DMS 273 (cell line): ENCODE data around the gene SHANK2.

ENCODE experiments used
- DNase-seq: peaks from one replicate; lab custom pipeline; 2025; ENCODE audit not compliant: unreplicated experiment; lab: John Stamatoyannopoulos, UW

The SHANK2 gene

DNA sequence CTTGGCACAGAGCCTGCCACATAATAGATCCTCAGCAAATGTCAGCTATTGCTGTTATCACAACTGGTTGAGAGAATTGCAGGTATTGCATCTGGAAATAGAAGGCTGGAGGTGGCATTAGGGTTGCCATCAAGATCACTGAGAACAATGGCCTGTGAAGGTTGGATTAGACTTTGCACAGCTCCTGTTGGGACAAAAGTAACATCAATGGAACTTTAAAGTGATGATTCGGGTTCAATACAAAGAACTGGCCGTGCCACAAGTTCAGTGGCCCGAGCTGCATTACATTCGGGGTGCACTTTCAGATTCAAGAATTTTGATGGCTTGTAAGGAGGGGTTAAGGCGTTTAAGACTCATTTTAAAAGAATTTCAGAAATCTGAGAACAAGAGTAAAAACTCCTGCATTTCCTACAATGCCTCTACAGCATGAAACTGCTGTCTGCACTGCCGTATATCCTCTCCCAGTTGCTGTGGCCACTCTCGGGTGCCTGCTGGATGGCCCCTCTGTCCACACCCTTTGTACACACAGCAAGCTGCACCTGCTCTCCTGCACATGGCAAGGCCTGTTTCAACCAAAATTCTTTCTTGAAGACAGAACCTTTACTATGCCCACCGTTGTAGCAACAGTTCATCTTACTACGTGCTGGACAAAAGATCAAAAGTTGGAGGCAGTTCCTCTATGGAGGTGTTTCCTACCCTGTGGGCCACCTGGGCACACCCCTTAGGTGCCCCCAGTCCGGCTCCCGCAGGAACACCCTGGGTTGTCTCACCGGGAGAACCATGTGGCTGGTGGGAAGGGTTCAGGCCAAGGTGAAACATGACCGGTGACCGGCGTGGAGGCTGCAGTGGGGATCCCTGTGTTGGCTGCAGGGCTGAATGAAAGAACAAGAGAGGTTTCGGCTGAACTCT is 17.5 kb upstream of the SHANK2 start:
- no peak for DNase-seq

DNA sequence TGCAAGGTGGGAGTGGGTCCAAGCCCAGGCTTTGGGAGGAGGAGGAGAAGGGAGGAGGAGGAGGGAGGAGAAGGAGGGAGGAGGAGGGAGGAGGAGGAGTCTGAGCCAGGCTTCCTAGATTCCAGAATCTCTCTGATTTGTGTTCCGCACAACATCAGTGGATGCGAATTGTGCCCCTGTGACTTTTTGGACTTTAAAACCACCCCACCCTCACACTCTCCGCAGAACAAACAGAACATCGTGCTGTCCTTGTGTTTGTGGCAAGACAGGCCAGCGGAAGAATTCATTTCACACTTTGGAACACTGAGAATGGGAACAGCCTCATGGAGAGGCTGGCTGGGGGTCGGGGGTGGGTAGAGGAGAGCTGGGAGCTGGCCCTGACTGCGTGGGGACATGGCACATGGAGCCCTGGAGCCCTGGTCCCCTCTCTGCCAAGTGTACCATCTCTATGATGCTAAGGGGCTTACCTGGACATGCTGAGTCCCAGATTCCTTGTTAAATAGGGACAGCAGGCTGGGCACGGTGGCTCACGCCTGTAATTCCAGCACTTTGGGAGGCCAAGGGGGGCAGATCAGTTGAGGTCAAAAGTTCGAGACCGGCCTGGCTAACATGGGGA is 16.4 kb upstream of the SHANK2 start:
- no peak for DNase-seq

DNA sequence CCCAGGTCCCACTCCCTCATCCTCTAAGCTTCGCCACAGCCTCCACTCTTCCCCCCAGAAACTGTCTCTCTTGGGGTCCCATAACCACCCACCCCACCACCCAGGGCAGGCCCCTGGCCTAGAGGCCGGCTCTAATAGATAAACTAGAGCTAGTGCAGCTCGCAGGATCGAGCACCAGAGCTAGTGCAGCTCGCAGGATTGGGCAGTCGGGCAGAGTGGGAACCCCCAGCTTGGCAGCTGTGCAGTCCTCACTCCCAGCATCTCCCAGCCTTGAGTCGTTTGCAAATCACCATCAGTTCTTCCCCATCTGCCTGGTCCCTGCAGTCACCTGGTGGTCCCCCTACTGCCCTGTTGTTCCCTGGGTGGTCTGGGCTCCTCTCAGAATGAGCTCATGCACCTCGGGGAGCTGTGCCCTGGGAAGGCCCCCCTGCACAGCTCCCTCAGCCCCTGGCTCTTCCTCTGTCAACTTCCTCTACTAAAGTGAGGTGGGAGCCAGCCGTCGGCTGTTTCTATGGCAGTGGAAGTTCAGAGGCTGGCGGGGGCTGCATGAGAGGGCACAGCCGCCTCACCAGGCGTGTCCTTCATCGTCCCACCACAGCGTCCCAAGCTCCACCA is 15.5 kb upstream of the SHANK2 start:
- no peak for DNase-seq

DNA sequence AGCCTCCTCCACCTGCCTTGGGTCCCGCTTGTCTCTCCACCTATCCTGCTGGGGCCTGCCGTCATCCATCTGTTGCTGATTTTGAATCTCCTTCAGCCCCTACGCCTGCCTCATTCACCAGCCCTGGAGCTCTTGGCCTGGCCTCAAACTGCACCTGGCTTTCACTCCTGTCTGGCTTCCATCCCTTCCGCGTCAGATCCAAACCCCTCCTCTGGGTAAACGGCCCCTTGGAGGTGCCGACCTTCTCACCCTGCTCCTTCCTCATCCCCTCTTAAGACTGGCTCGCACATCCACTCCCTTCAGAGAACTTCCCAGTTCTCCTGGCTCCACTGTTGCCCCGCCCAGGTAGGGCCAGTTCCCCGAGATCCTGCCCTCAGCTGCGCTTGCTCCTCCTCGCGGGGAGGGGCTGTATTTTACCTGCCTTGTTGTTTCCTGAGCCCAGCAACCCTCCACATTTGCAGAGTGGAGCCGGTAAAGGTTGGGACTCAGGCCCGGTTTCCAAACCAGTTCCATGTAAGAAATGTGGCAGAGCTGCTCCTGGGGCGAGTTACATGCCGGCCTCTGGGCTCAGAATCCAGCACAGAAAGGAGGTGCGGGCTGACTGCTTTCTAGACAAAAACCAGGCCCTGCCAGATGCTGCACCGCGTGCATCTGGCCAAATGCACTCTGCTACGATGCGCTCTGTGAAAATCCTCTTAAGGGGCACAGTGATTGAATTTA is 13.9 kb upstream of the SHANK2 start:
- no peak for DNase-seq

DNA sequence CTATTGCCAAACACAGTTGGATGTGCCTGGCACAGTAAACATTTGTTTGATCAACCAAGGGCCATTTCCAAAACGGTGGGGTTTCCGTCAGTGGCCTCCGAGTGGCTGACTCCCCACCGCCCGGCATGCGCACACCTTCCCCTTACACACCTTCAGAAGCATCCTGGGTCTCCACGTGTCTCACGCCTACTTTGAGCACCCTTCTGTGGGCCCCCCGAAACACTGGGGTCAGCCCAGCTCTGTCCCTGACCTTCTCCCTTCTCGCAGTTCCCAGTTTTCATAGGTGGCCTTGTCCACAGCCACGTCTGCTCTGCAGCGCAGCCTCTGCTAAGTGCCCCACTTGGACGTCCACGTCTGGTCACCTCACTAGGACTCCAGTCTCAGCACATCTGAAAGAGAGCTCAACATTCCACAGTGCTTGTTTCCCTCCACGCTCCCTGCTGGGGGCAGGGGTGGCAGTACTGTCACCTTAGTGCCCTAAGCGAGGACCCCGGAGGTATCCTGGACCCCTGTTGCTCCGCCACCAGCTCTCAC is 13.2 kb upstream of the SHANK2 start:
- no peak for DNase-seq

DNA sequence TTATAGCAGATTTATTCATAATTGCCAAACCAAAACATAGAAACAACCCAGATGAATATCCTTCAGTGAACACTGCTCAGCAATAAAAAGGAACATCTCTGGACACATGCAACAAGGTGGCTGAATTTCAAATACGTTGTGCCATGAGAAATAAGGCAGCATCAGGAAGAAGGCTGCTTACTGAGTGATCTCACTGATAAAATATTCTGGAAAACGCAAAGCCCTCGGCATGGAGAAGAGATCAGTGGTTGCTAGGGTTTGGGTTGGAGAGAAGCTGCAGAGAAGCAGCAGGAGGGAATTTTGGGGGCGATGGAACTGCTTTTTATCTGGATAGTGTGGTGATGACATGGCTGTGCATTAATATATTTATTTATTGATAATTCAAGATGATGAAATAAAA is 11.0 kb upstream of the SHANK2 start:
- no peak for DNase-seq

DNA sequence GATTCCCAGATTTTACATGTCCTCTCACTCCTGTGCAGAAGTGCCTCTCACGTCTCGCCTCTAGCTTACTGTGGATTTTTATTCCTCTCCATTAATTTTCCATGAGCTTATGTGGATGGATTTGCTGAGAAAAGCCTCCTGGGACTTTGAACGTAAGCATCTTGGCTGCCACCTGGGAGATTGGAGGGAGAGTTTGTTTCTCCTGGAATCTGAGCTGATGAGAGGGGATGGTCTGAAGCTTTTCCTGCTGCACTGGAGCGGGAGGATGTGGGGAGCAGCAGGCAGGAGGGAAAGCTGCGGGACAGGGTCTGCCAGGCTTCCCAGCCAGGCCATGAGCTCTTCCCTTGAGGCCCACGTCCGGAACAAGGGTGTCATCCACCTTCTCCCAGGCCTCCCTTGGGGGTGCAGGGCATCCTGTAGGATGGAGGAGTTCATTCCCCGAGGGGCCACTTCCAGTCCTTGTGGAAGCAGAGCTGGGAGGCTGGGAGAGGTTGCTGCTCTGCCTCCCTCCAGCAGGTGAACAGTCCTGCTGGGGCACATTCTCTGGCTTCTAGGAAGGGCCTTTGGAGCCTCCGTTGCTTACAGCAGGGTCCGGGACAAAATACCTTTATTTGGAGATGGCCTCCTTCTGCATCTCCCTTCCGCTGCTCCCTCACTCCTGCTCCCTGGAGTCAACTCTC is 3.6 kb upstream of the SHANK2 start:
- DNase-seq = no peak

DNA sequence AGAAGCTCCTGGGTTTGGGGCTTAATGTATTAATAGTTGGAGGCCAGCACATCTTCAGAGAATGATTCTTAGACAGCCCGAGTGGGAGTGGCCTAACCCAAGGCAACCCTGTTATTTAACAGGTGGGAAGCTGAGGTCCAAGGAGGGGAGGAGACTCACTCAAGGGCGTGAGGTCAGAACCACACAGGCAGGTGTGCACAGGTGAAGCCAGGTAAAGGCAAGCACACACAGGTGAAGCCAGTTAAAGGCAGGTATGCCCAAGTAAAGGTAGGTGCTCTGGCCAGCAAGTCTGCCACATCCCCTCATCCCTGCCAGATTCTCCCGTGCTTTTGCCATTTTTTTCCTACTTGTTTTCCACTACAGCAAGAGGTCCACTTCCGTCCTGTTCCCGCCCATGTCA is 2.9 kb upstream of the SHANK2 start:
- DNase-seq = no peak

DNA sequence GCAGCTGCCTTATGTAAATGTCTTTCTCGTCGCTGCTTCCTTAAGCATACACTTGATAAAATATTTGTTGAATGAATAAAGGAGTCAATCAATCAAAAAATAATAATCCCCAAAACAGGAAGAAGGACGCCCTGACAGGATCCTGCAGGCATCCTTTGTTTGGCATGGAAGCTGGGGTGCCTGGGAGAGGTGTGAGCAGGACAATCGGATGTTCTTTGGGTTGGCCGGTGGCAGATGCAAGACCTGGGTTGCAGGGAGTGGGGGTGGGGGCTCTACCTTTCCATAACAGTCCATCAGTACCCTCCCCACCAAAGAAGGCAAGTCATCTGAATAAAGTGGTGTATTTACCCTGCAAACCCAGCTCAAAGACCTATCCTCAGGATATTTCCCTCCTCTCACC is 1.4 kb upstream of the SHANK2 start:
- DNase-seq = no peak

DNA sequence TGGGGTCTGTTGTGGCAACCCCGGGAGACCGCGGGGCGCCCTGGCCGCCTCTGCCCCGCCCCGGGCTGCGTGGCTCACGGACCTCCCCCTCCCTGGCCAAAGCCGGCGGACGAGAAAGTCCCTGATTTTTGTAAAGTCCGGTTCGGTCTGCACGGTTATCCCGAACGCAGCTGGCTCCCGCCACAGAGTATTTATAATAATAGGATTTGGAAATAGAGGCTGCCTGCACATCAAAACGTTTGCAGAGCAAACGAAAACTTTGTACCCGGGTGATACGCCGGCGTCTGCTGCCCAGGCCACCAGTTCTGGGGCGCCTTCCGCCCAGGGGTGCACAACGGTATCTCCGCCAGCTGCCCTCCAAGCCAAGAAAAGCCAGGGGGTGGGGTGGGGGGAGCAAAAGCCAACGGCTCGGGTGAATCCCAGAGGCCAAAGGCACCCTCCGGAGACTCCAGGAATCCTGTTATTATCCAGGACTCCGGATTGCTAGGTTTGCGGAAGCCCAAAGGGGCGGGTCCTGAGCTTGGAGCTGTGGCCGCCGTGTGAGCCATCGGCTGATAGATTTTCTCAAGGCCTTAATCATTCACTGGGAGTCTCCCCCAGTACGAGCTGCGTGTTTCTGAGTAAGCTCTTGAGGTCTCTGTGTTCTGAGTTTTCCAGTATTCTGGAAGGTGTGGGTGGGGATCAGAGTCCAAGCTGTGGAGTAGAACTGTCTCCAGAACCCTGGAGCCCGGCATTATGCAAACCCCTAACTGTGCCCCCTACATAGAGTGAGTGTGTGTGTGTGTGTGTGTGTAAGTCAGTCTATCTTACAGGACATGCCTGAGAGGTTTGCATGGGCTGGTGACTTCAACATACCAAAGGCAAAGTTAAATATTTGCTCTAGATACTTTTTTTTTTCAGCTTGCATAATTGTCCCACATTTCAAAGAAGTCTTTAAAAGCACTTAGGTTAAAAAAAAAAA is 673 bp upstream of the SHANK2 start:
- DNase-seq = no peak

DNA sequence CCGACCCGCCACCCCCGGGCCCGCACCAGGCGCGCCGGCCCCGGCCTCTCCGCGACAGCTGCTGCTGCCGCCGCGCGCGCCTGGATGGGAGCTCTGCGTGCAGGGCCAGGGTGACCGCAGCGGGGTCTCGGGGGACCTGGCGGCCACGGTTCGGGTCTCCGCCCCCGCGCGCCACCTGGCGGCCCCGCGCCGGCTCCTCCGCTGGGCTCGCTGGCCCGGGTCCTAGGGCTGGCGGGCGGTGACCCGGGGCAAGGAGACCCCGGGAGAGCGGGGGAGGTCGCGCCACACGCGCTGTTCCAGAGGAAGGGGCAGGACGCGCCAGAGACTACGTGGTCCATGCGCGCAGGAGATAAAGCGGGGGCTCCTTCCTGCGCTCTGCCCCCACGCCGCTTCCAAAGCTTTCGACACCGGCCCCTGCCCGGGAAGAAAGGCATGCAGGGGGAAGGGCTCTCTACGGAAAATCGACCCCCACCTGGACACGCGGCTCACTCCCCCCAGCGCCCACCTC is 562 bp downstream of the SHANK2 start:
- DNase-seq = peak; percentile 36

DNA sequence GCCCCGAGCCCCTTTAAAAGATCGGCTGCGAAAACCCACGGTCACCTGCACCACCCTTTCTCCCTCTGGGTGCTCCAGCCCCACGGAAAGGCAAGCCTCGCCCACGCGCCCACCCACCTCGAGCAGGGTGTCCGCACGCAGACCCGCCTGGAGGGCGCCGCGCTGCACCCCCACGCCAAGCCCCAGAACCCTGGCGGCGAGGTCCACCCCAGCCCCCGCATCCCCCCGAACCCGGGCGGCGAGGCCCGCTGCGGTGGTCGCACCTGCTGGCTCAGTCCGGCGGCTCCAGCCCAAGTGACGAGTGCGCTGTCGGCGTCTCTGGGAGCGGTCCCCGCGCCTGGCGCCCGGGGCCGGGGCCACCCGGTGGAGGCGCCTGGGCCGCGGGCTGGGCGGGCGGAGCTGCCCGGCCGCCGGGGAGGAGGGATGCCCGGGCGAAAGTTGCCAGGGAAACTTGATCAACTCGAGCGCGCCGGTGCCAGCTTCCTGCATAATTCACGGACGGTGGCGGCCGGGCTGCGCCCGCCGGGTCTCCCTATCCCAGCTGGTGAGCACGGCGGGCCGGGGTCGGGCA is 1.1 kb downstream of the SHANK2 start:
- peak; percentile 38 for DNase-seq

DNA sequence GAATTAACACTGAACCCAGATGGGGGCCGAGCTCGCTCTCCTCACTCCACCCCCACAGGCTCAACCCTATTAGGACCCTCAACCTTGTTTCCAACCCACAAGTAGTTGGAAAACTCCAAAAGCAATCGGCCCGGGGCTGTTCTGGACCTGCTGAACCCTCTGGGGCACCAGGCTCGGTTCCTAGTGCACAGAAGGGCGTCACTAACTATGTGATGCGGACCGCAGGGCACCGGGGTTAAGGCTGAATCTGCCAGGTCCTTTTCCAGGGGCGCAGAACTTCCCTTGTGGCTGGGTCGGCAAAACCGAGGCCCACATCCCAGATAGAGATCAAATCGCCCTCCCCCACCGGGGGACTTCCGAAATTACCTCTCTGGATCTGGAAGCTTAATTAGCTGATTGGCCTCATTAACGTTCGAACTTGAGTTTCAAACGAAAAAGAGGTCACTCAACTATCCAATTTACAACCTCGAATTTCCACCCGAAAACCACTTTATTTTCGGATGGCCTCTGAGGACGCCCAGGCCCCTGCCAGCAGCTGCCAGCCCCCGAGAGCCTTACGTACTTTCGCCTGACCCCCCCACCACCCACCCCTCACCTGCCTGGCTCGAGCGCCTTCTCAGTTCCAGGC is 1.7 kb downstream of the SHANK2 start:
- no peak for DNase-seq

DNA sequence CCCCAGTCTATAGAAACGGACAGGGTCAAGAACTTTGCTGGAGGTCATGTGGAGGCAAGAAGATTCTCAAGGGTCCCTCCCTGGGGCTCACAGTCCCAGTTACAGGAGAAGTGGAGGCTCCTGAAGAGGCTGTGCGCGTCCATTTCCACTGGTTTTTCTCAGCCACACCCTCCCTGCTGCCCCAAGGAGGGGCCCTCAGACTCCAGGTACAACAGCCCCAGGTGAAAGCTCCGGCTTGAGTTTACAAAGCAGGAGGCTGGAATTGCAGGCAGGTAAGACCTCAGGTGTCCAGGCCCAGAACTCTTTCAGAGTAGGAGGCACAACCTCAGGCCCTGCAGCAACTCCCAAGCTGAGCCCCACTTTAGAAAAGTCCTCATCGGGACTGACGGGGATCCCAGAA is 3.1 kb downstream of the SHANK2 start:
- DNase-seq = no peak

DNA sequence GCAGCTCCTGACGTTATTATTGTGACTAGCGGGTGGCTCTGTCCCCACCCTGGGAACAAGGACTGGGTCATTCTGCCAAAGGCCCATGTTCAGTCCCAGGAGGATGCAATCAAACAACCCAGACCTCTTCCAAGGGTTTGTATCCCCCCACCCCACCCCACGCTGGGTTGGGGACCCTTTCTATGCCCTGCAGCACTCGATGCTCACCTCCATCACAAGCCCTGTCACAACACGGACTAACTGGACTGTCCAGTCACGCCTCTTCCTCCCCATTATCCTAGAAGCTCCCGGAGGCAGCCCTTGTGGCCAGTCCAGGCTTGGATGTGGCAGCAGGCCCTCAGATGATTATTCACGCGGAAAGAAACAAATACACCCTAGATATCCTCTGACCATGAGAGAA is 3.7 kb downstream of the SHANK2 start:
- DNase-seq = no peak

DNA sequence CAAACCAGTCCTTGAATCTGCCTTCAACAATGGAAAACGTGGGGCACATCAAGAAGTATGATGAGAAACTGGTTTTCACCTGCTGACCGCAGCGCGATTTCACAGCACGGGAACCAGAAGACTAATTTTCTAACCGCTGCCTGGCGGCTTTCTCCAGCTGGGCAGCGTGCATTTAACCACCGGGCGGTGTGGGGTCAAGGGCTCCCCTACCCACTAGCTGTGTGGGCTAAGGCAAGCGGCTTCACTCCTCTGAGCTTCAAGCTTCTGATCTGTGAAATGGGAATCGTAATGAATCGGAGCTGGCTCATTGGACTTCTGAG is 4.2 kb downstream of the SHANK2 start:
- DNase-seq = no peak

DNA sequence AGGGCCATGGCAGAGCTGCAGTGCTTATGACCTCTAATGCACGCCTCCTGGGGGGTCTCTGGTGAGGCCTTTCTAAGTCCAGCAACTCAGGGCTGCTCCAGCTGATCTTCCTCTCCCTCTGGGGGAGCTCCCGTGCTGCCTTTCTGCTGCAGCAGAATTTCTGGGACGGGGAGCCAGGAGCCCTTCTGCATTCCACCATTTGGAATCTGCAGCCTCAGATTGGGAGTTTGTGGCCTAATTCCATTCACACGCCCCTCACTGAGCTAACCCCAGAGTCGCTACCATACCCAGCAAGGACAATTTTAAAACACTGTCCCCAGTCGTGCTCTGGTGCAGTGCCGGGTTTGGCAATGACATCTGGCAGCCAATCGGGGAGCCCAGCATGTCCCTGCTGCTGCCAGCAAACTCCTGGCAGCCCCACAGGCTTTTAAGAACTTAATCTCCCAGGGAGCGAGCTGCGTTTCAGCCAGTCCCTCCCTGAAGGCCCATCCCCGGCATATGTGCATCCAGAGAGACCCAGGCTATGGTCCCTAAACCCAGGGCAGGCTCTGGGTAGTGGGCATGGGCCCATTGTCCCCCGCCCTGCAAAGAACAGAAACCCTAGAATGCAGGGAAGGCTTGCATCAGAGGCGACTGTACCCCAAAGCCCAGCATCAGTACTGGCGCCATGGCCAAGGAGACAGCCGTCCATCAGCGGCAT is 4.7 kb downstream of the SHANK2 start:
- DNase-seq = peak; percentile 57

DNA sequence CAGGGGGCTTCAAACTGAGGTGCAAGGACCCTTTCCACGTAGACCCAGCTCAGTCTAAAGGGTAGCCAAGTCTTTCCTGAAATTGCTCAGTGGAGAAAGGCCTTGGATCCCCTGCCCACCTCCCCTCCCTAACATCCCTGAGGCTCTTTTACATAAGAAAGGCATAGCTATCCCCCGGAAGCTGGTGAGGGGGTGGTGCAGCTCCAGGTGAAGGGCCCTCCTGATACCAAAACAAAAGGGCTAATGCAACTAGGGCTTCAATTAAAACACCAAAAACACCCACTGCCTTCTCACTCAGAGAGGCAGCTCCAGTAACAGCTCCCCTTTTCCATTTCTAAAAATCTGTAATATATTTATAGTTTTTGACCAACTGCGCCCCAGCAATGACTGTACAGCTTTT is 5.8 kb downstream of the SHANK2 start:
- DNase-seq = no peak
